GM12878 (cell line): ENCODE data around the gene FHIP1A. TPM values are rescaled to one million over a fixed set of nuclear protein-coding genes. Genes with fewer than 3 reads are reported as not detected.

Experiments used
- ATAC-seq: fragments of 200-7000 bp; cut with Tn5 transposase; 3 replicates; pipeline ENCODE4 v1.9.1; 2020; ENCODE audit warnings: mild to moderate bottlenecking, moderate library complexity
- BruUV-seq: library from RNA; stranded (reverse); fragments of 400-500 nt; replicated peaks from 2 replicates; lab custom pipeline; 2021; lab: Mats Ljungman, UMichigan
- CTCF ChIA-PET: fragments of 300-600 bp; sonication (Branson Sonifier 250); formaldehyde crosslinking; extraction: SDS; loops from one replicate; lab custom pipeline; 2021; ENCODE audit warnings: inconsistent platforms; lab: Yijun Ruan, JAX
- POLR2A ChIA-PET: fragments of 350-600 bp; formaldehyde crosslinking; extraction: SDS; loops from one replicate; lab custom pipeline; 2021; ENCODE audit warnings: inconsistent platforms; lab: Charles Lee
- RAD21 ChIA-PET: fragments of 300-600 bp; sonication (Branson Sonifier 250); formaldehyde crosslinking; loops from one replicate; lab custom pipeline; 2023; ENCODE audit warnings: antibody characterized with exemption; ENCODE audit not compliant: unreplicated experiment; lab: Charles Lee
- SMC1A ChIA-PET: fragments of 300-600 bp; sonication (Branson Sonifier 250); formaldehyde crosslinking; loops from one replicate; lab custom pipeline; 2023; ENCODE audit not compliant: unreplicated experiment, uncharacterized antibody; lab: Charles Lee
- DNase-seq: peaks from one replicate; pipeline ENCODE4 v3.0.0-alpha.2; 2011; ENCODE audit warnings: low read depth, low spot score
- FAIRE-seq: peaks from 3 replicates; lab custom pipeline; 2011; peaks lifted over from hg19 to GRCh38; lab: Jason Lieb, UNC
- H2AFZ ChIP-seq: 2 replicates; pipeline ENCODE4 v1.6.0; 2011; ENCODE audit warnings: low read depth, low read length, control low read depth; ENCODE audit not compliant: control insufficient read depth
- H3K27ac ChIP-seq: 2 replicates; pipeline ENCODE4 v1.5.1; 2011; ENCODE audit warnings: control low read depth; ENCODE audit not compliant: control insufficient read depth, insufficient read depth
- H3K27me3 ChIP-seq, 2 experiments: replicated peaks in 1 of 2; 2 replicates each; pipeline versions ENCODE4 v1.6.0 to v1.6.1; 2011; ENCODE audit warnings: low read length in 1 of 2; ENCODE audit not compliant: control insufficient read depth in 2 of 2, insufficient read depth in 2 of 2
- H3K36me3 ChIP-seq, 2 experiments: 2 replicates each; pipeline ENCODE4 v1.5.1; 2011; ENCODE audit warnings: low read length in 1 of 2; ENCODE audit not compliant: control insufficient read depth in 2 of 2, insufficient read depth in 2 of 2
- H3K4me1 ChIP-seq: 2 replicates; pipeline ENCODE4 v1.6.1; 2011; ENCODE audit warnings: mild to moderate bottlenecking, low read length, moderate library complexity, mixed read lengths; ENCODE audit not compliant: control insufficient read depth, insufficient read depth
- H3K4me2 ChIP-seq: 2 replicates; pipeline ENCODE4 v1.6.0; 2011; ENCODE audit warnings: control low read depth; ENCODE audit not compliant: control insufficient read depth, insufficient read depth
- H3K4me3 ChIP-seq: fragments of 200-600 bp; sonication (generic); 2 replicates; pipeline ENCODE4 v1.5.1; 2016
- H3K79me2 ChIP-seq: 2 replicates; pipeline ENCODE4 v1.6.0; 2011; ENCODE audit warnings: low read length; ENCODE audit not compliant: control insufficient read depth, insufficient read depth
- H3K9ac ChIP-seq: 2 replicates; pipeline ENCODE4 v1.8.0; 2011; ENCODE audit warnings: low read length, control low read depth, mixed read lengths; ENCODE audit not compliant: control insufficient read depth, insufficient read depth
- H3K9me3 ChIP-seq: replicated peaks from 3 replicates; pipeline ENCODE4 v1.5.1; 2011; ENCODE audit warnings: mild to moderate bottlenecking, low read length; ENCODE audit not compliant: control insufficient read depth, insufficient read depth
- H4K20me1 ChIP-seq: 2 replicates; pipeline ENCODE4 v1.6.0; 2011; ENCODE audit not compliant: control insufficient read depth, insufficient read depth
- ASH2L ChIP-seq: fragments of 300-600, 200-600 bp; sonication (generic); IDR thresholded peaks from 2 replicates; pipeline ENCODE4 v1.6.1; 2017; ENCODE audit warnings: low read depth, mild to moderate bottlenecking, borderline replicate concordance
- BACH1 ChIP-seq: fragments of 450-650 bp; IDR thresholded peaks from 2 replicates; pipeline ENCODE4 v1.6.1; 2017; ENCODE audit warnings: mild to moderate bottlenecking, borderline replicate concordance
- CEBPB ChIP-seq, 2 experiments: fragments of 150-350 bp in 1 of 2; IDR thresholded peaks; 2 replicates each; pipeline ENCODE4 v1.6.1; 2012 to 2014; ENCODE audit warnings: low read depth in 2 of 2, low read length in 2 of 2, borderline replicate concordance in 1 of 2, inconsistent platforms in 1 of 2
- E2F4 ChIP-seq: IDR thresholded peaks from 2 replicates; pipeline ENCODE4 v1.6.1; 2012; ENCODE audit warnings: low read depth, low read length, improper control_type of control experiment
- EZH2 ChIP-seq: IDR thresholded peaks from 2 replicates; pipeline ENCODE4 v1.6.1; 2012; ENCODE audit warnings: low read depth, mild to moderate bottlenecking, control low read depth, inconsistent platforms, low read length, borderline replicate concordance; ENCODE audit not compliant: control insufficient read depth
- FOS ChIP-seq: IDR thresholded peaks from 3 replicates; pipeline ENCODE4 v1.6.1; 2011; ENCODE audit warnings: borderline replicate concordance; ENCODE audit not compliant: insufficient read length; ENCODE audit errors: extremely low read depth
- HDAC2 ChIP-seq: fragments of 200-600 bp; sonication (generic); IDR thresholded peaks from 2 replicates; pipeline ENCODE4 v1.6.1; 2017
- JUNB ChIP-seq: IDR thresholded peaks from 2 replicates; pipeline ENCODE4 v1.6.1; 2016; ENCODE audit warnings: antibody characterized with exemption, mild to moderate bottlenecking
- MTA3 ChIP-seq: IDR thresholded peaks from 2 replicates; pipeline ENCODE4 v1.6.1; 2012; ENCODE audit warnings: low read length, inconsistent platforms, borderline replicate concordance
- NR2F1 ChIP-seq: fragments of 450-650 bp; conservative IDR thresholded peaks from 2 replicates; pipeline ENCODE4 v1.6.1; 2017; ENCODE audit warnings: mild to moderate bottlenecking
- POU2F2 ChIP-seq: IDR thresholded peaks from 3 replicates; pipeline ENCODE4 v1.6.1; 2011; ENCODE audit warnings: low read depth, mild to moderate bottlenecking, low read length, borderline replicate concordance
- SREBF2 ChIP-seq: IDR thresholded peaks from 2 replicates; pipeline ENCODE4 v1.6.1; 2012; ENCODE audit warnings: mild to moderate bottlenecking, low read length
- TCF3 ChIP-seq: IDR thresholded peaks from 2 replicates; pipeline ENCODE4 v1.6.1; 2012; ENCODE audit warnings: low read depth, mild to moderate bottlenecking, low read length, borderline replicate concordance; ENCODE audit not compliant: insufficient read depth
- WGBS: methylation state at CpG from one replicate; pipeline ENCODE4 v1.1.6; 2016; ENCODE audit warnings: low lambda C conversion rate; ENCODE audit not compliant: insufficient replicate concordance, insufficient coverage; ENCODE audit errors: missing lambda C conversion rate; 5-methylcytosine and 5-hydroxymethylcytosine counted together
- in situ Hi-C: fragments of 300-500 bp; cut with MboI; formaldehyde crosslinking; loops from 9 replicates; pipeline ENCODE4 v1.14.3; 2018; ENCODE audit warnings: mixed read lengths
- intact Hi-C: fragments of 100-400 bp; cut with micrococcal nuclease; formaldehyde crosslinking; loops from one replicate; pipeline ENCODE4 v1.14.2; 2022; ENCODE audit not compliant: unreplicated experiment
- polyA plus RNA-seq, 11 experiments: library from polyadenylated mRNA; depleted of rRNA in 4 of 11; unstranded in 6 of 11; stranded (reverse) in 5 of 11; fragments of >200 nt; fragmentation: Nextera tagmentation in 4 of 11; fragmentation: Illumina TruSeq in 1 of 11; extraction: Ambion mirVana in 4 of 11; extraction: Trizol in 1 of 11; gene quantifications; 1 replicate in 1 of 11; 2 replicates in 10 of 11; pipeline versions ENCODE4 v1.2.1 to v1.2.3, GENCODE V29; 2011 to 2016; ENCODE audit warnings: inconsistent platforms in 2 of 11, missing spikeins in 2 of 11, low read depth in 1 of 11
- total RNA-seq, 4 experiments: library from RNA; depleted of rRNA in 3 of 4; stranded (reverse); fragments of >200 nt in 3 of 4; fragmentation: Illumina TruSeq in 1 of 4; extraction: Trizol in 1 of 4; gene quantifications; 2 replicates each; pipeline versions ENCODE4 v1.2.1 to v1.2.3, GENCODE V29; 2013 to 2021

The FHIP1A gene
- total and polyA plus RNA-seq, 10 of the 15 experiments (the other 5 are each of a cell fraction or from before 2014, with no cell fraction given), result 0.02 to 5.5 (median 0.13) TPM; not detected in 1

- Histone ChIP-seq H3K4me2 (no peak overlapping the region), H3K27me3 (no peaks in the 10 kb centered on the region), H2AFZ (no peak overlapping the region), H3K36me3 (no peaks in the 10 kb centered on the region), H3K9me3 (no peaks in the 10 kb centered on the region), H3K9ac (no peak overlapping the region), H3K27ac (no peak overlapping the region)
- ATAC-seq, result no peak
- in situ Hi-C loops (no loop called here), intact Hi-C loops (no loop called here)
- no peak for FAIRE-seq
- DNase-seq, result no peak
- 41% methylated on average over 4 of the region's 4 CpGs for WGBS
- POLR2A ChIA-PET, result no interaction called here
- CTCF ChIA-PET, result interaction anchor here (1.0 to 2.2 kb wide), 4 partner anchors 9 to 244 kb away, joined by 3 to 12 read pairs (median 4); no protein-coding TSS in a partner anchor
- BruUV-seq, result no TSS peak
- SMC1A ChIA-PET, result interaction anchor here (1.4 kb wide), 1 partner anchor 245 kb away, joined by 3 read pairs; no protein-coding TSS in a partner anchor
- RAD21 ChIA-PET, result interaction anchor here (0.8 kb wide), 1 partner anchor 242 kb away, joined by 3 read pairs; no protein-coding TSS in a partner anchor
- TF ChIP-seq POU2F2 (no peak), HDAC2 (no peak), E2F4 (no peak)
- TF ChIP-seq, all 136 proteins: peak for 0
- Histone ChIP-seq H4K20me1 (no peaks in the 10 kb centered on the region), H3K79me2 (no peaks in the 10 kb centered on the region), H3K4me1 (no peaks in the 10 kb centered on the region), H3K4me3 (no peak overlapping the region)
Measured at GRCh38 chr4:151359576-151359975, 49.4 kb upstream of the FHIP1A start.

- H3K9ac ChIP-seq, result no peak overlapping the region
- H3K4me1 ChIP-seq, result no peaks in the 10 kb centered on the region
- POLR2A ChIA-PET, result no interaction called here
- intact Hi-C loops, result loop anchor here (5.0 to 10.0 kb wide), 2 partner anchors 46 to 1024 kb away; partner anchors contain the start of gene FHIP1A
- no peaks in the 10 kb centered on the region for H3K9me3 ChIP-seq
- H3K27me3 ChIP-seq, result no peaks in the 10 kb centered on the region
- H4K20me1 ChIP-seq, result no peaks in the 10 kb centered on the region
- no peaks in the 10 kb centered on the region for H3K79me2 ChIP-seq
- H3K27ac ChIP-seq, result no peak overlapping the region
- no peak overlapping the region for H2AFZ ChIP-seq
- DNase-seq (no peak), ATAC-seq (no peak), FAIRE-seq (no peak)
- RAD21 ChIA-PET, result no interaction called here
- no peak overlapping the region for H3K4me3 ChIP-seq
- no peaks in the 10 kb centered on the region for H3K36me3 ChIP-seq
- 0% methylated on average over 2 of the region's 2 CpGs for WGBS
- H3K4me2 ChIP-seq, result no peak overlapping the region
- BruUV-seq, result no TSS peak
- SMC1A ChIA-PET, result no interaction called here
- in situ Hi-C loops, result no loop called here
- CTCF ChIA-PET, result interaction anchor here (1.0 to 2.2 kb wide), 2 partner anchors 243 to 244 kb away, joined by 3 to 12 read pairs; no protein-coding TSS in a partner anchor
- TF ChIP-seq CEBPB (IDR thresholded peaks at IDR 0.05; ENCODE audit: borderline replicate concordance in 1 of 2, low read depth in 2 of 2, low read length in 2 of 2) (no peak), TCF3 (no peak), NR2F1 (no peak), EZH2 (no peak), BACH1 (no peak), SREBF2 (no peak), FOS (no peak), ASH2L (no peak), MTA3 (no peak), JUNB (no peak)
Measured at GRCh38 chr4:151361126-151361525, 47.9 kb upstream of the FHIP1A start.
